ENCODE results near the gene INTS6.
"Not testable (repeated sequence)": the region's sequence is repeated elsewhere in the genome, so short reads cannot be mapped to it uniquely, and the experiment has no call there.

INTS6 gene

GRCh38 chr13:51455532-51455931 lies 2.7 kb upstream of the INTS6 start:
- no peak for DNase-seq

- peak; percentile 7 for DNase-seq
Measured at GRCh38 chr13:51453959-51454703, 1.3 kb upstream of the INTS6 start.

- DNase-seq, result peak; percentile 79
Measured at GRCh38 chr13:51453207-51453958, 547 bp upstream of the INTS6 start.

GRCh38 chr13:51451467-51452360 lies 1.1 kb downstream of the INTS6 start:
- peak; percentile 73 for DNase-seq

- DNase-seq, result peak; percentile 23
Measured at GRCh38 chr13:51451134-51451466, 1.7 kb downstream of the INTS6 start.

- no peak for DNase-seq
Measured at GRCh38 chr13:51449018-51449417, 3.8 kb downstream of the INTS6 start.

- DNase-seq, result no peak
Measured at GRCh38 chr13:51444922-51445321, 7.9 kb downstream of the INTS6 start.

- no peak for DNase-seq
Measured at GRCh38 chr13:51440381-51440780, 12.5 kb downstream of the INTS6 start.

- no peak for DNase-seq
Measured at GRCh38 chr13:51437550-51438127, 15.2 kb downstream of the INTS6 start.

GRCh38 chr13:51435002-51435578 lies 17.7 kb downstream of the INTS6 start:
- DNase-seq, result no peak

- DNase-seq, result no peak
Measured at GRCh38 chr13:51432576-51432975, 20.3 kb downstream of the INTS6 start.

- no peak for DNase-seq
Measured at GRCh38 chr13:51426982-51427381, 25.9 kb downstream of the INTS6 start.

- DNase-seq, result no peak
Measured at GRCh38 chr13:51425410-51426042, 27.3 kb downstream of the INTS6 start.

- no peak for DNase-seq
Measured at GRCh38 chr13:51423766-51424165, 29.1 kb downstream of the INTS6 start.

GRCh38 chr13:51422484-51422883 lies 30.4 kb downstream of the INTS6 start:
- DNase-seq, result no peak

- no peak for DNase-seq
Measured at GRCh38 chr13:51420681-51421490, 31.9 kb downstream of the INTS6 start.

GRCh38 chr13:51419001-51419636 lies 33.7 kb downstream of the INTS6 start:
- DNase-seq, result peak; percentile 32

GRCh38 chr13:51417716-51418115 lies 35.1 kb downstream of the INTS6 start:
- DNase-seq, result no peak

- no peak for DNase-seq
Measured at GRCh38 chr13:51416107-51416506, 36.7 kb downstream of the INTS6 start.

GRCh38 chr13:51415339-51415738 lies 37.5 kb downstream of the INTS6 start:
- not testable (repeated sequence) for DNase-seq

GRCh38 chr13:51412431-51412830 lies 40.4 kb downstream of the INTS6 start:
- no peak for DNase-seq
